IMR-90 (cell line): ENCODE results near the gene SMCHD1. TPM values are rescaled to one million over a fixed set of nuclear protein-coding genes. Genes with fewer than 3 reads are reported as not detected.
"Not testable (repeated sequence)": the region's sequence is repeated elsewhere in the genome, so short reads cannot be mapped to it uniquely, and the experiment has no call there.

Experiments
- ATAC-seq: fragments of 200-7000 bp; cut with Tn5 transposase; 2 replicates; pipeline ENCODE4 v1.9.1; 2020; ENCODE audit warnings: low read depth, mild to moderate bottlenecking, moderate library complexity
- BruUV-seq: library from RNA; stranded (reverse); fragments of 400-500 nt; replicated peaks from 2 replicates; lab custom pipeline; 2021; lab: Mats Ljungman, UMichigan
- CTCF ChIA-PET: fragments of 300-600 bp; formaldehyde crosslinking; extraction: SDS; loops from one replicate; lab custom pipeline; 2021; ENCODE audit warnings: antibody characterized with exemption; lab: Yijun Ruan, JAX
- POLR2A ChIA-PET: fragments of 300-600 bp; sonication (Branson Sonifier 250); formaldehyde crosslinking; loops from one replicate; lab custom pipeline; 2022; ENCODE audit warnings: antibody characterized with exemption; ENCODE audit not compliant: unreplicated experiment; lab: Charles Lee
- DNase-seq: peaks from one replicate; pipeline ENCODE4 v3.0.0; 2013
- H2AFZ ChIP-seq: replicated peaks from 2 replicates; pipeline ENCODE3; 2013; ENCODE audit warnings: low read length, mild to moderate bottlenecking; ENCODE audit not compliant: poor library complexity
- H2AK5ac ChIP-seq: 2 replicates; pipeline ENCODE4 v1.6.1; 2013; ENCODE audit warnings: low read depth, low read length, inconsistent platforms
- H2AK9ac ChIP-seq: replicated peaks from 2 replicates; pipeline ENCODE3; 2013; ENCODE audit warnings: mild to moderate bottlenecking, low read depth, low read length, moderate library complexity; ENCODE audit not compliant: poor library complexity
- H2BK120ac ChIP-seq: 2 replicates; pipeline ENCODE4 v1.6.1; 2013; ENCODE audit warnings: low read depth, low read length, inconsistent platforms
- H2BK15ac ChIP-seq: 3 replicates; pipeline ENCODE4 v1.6.1; 2013; ENCODE audit warnings: low read depth, low read length, inconsistent platforms
- H2BK20ac ChIP-seq: 2 replicates; pipeline ENCODE4 v1.6.1; 2013; ENCODE audit warnings: low read depth, mild to moderate bottlenecking, inconsistent platforms, low read length, moderate library complexity
- H2BK5ac ChIP-seq: 2 replicates; pipeline ENCODE4 v1.6.1; 2013; ENCODE audit warnings: mild to moderate bottlenecking, low read depth, low read length, inconsistent platforms; ENCODE audit not compliant: poor library complexity, severe bottlenecking
- H3K14ac ChIP-seq: replicated peaks from 2 replicates; pipeline ENCODE4 v1.6.1; 2013; ENCODE audit warnings: low read depth, low read length, inconsistent platforms
- H3K18ac ChIP-seq: 2 replicates; pipeline ENCODE4 v1.6.1; 2013; ENCODE audit warnings: low read depth, low read length, control low read depth
- H3K23ac ChIP-seq: 2 replicates; pipeline ENCODE4 v1.6.1; 2013; ENCODE audit warnings: low read depth, low read length, inconsistent platforms
- H3K27ac ChIP-seq: 2 replicates; pipeline ENCODE4 v1.5.1; 2013; ENCODE audit warnings: mild to moderate bottlenecking, control low read depth, low read length; ENCODE audit not compliant: insufficient read depth
- H3K27me3 ChIP-seq: 2 replicates; pipeline ENCODE4 v1.6.1; 2013; ENCODE audit warnings: low read length; ENCODE audit not compliant: control insufficient read depth, insufficient read depth
- H3K36me3 ChIP-seq: 2 replicates; pipeline ENCODE4 v1.6.1; 2013; ENCODE audit warnings: low read length, mixed read lengths; ENCODE audit not compliant: control insufficient read depth, insufficient read depth
- H3K4ac ChIP-seq: 2 replicates; pipeline ENCODE4 v1.6.1; 2013; ENCODE audit warnings: low read depth, low read length, inconsistent platforms
- H3K4me1 ChIP-seq: 2 replicates; pipeline ENCODE4 v1.6.1; 2013; ENCODE audit warnings: low read length, mixed read lengths; ENCODE audit not compliant: control insufficient read depth, insufficient read depth
- H3K4me2 ChIP-seq: 2 replicates; pipeline ENCODE4 v1.6.1; 2013; ENCODE audit warnings: low read depth, mild to moderate bottlenecking, control low read depth, low read length, moderate library complexity
- H3K4me3 ChIP-seq: 2 replicates; pipeline ENCODE4 v1.5.1; 2013; ENCODE audit warnings: low read depth, mild to moderate bottlenecking, control low read depth, low read length, moderate library complexity; ENCODE audit not compliant: insufficient read depth
- H3K56ac ChIP-seq: 2 replicates; pipeline ENCODE4 v1.6.1; 2013; ENCODE audit warnings: low read length, inconsistent platforms; ENCODE audit not compliant: insufficient read depth; ENCODE audit errors: extremely low read depth
- H3K79me1 ChIP-seq, 2 experiments: 2 replicates each; pipeline ENCODE4 v1.6.1; 2013; ENCODE audit warnings: low read length in 2 of 2, inconsistent platforms in 1 of 2, low read depth in 1 of 2
- H3K9ac ChIP-seq: 2 replicates; pipeline ENCODE4 v1.6.1; 2013; ENCODE audit warnings: low read depth, low read length, control low read depth
- H3K9me1 ChIP-seq: 2 replicates; pipeline ENCODE4 v1.6.1; 2013; ENCODE audit warnings: low read length, inconsistent platforms; ENCODE audit not compliant: insufficient read depth
- H3K9me3 ChIP-seq: 2 replicates; pipeline ENCODE4 v1.6.1; 2013; ENCODE audit warnings: low read length; ENCODE audit not compliant: control insufficient read depth, insufficient read depth
- H4K20me1 ChIP-seq: 2 replicates; pipeline ENCODE4 v1.6.1; 2013; ENCODE audit warnings: low read length, inconsistent platforms; ENCODE audit not compliant: insufficient read depth
- H4K5ac ChIP-seq: 2 replicates; pipeline ENCODE4 v1.6.1; 2013; ENCODE audit warnings: mild to moderate bottlenecking, low read depth, low read length, control low read depth
- H4K8ac ChIP-seq, 2 experiments: 2 replicates each; pipeline ENCODE4 v1.6.1; 2013; ENCODE audit warnings: low read depth in 2 of 2, low read length in 2 of 2, control low read depth in 1 of 2, inconsistent platforms in 1 of 2
- H4K91ac ChIP-seq: 2 replicates; pipeline ENCODE4 v1.6.1; 2013; ENCODE audit warnings: low read depth, low read length, inconsistent platforms; ENCODE audit not compliant: insufficient read depth
- WGBS, 2 experiments: methylation state at CpG; one replicate each; pipeline versions ENCODE4 v1.1.5 to v1.1.7; 2013; ENCODE audit warnings: missing lambda C conversion rate in 2 of 2; ENCODE audit not compliant: insufficient read length in 1 of 2; ENCODE audit errors: extremely low coverage in 2 of 2; 5-methylcytosine and 5-hydroxymethylcytosine counted together
- dilution Hi-C: fragments of 300-500 bp; cut with HindIII; formaldehyde crosslinking; loops from one replicate; pipeline ENCODE4 v1.14.3; 2018; ENCODE audit warnings: low sequenced_read_pairs; ENCODE audit not compliant: unreplicated experiment
- in situ Hi-C: fragments of 300-500 bp; cut with MboI; formaldehyde crosslinking; loops from 3 replicates; pipeline ENCODE4 v1.14.3; 2019; ENCODE audit warnings: low sequenced_read_pairs, inconsistent platforms, mixed read lengths
- intact Hi-C: fragments of 100-400 bp; cut with micrococcal nuclease; formaldehyde crosslinking; loops from 2 replicates; pipeline ENCODE4 v1.10.0; 2022
- polyA plus RNA-seq, 3 experiments: library from polyadenylated mRNA; depleted of rRNA; stranded (reverse); fragments of >200 nt; gene quantifications; 2 replicates each; pipeline ENCODE4 v1.2.3, GENCODE V29; 2012; ENCODE audit warnings: low replicate concordance in 1 of 3
- total RNA-seq: library from RNA; depleted of rRNA; stranded (reverse); fragments of >200 nt; gene quantifications from 2 replicates; pipeline ENCODE4 v1.2.3, GENCODE V29; 2012

SMCHD1 gene
- total and polyA plus RNA-seq, 2 of the 4 experiments (the other 2 are of a cell fraction), result 14.8 to 47.3 TPM

DNA sequence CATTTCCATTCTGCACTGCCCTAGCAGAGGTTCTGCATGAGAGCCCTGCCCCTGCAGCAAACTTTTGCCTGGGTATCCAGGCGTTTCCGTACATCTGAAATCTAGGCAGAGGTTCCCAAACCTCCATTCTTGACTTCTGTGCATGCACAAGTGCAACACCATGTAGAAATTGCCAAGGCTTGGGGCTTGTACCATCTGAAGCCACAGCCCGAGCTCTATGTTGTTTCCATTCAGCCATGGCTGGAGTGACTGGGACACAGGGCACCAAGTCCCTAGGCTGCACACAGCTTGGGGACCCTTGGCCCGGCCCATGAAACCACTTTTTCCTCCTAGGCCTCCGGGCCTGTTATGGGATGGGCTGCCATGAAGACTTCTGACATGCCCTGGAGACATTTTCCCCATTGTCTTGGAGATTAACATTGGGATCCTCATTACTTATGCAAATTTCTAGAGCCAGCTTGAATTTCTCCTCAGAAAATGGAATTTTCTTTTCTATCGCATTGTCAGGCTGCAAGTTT is 154.2 kb downstream of the SMCHD1 start:
- H4K91ac ChIP-seq, H3K4ac ChIP-seq, H3K4me1 ChIP-seq, H3K14ac ChIP-seq, H3K9me1 ChIP-seq, H3K9ac ChIP-seq, H2AK5ac ChIP-seq, in situ Hi-C loops, H2AFZ ChIP-seq, H3K56ac ChIP-seq, DNase-seq, BruUV-seq, H2BK120ac ChIP-seq, H3K4me3 ChIP-seq, H4K8ac ChIP-seq, H3K18ac ChIP-seq, H3K36me3 ChIP-seq, H4K5ac ChIP-seq, H3K79me1 ChIP-seq, ATAC-seq, H3K9me3 ChIP-seq, H2BK15ac ChIP-seq, POLR2A ChIA-PET, H3K23ac ChIP-seq, dilution Hi-C loops, H2AK9ac ChIP-seq, H3K4me2 ChIP-seq, H4K20me1 ChIP-seq, H2BK20ac ChIP-seq, H3K27me3 ChIP-seq, H3K27ac ChIP-seq, H2BK5ac ChIP-seq: not testable (repeated sequence)
- intact Hi-C loops, result loop anchor here (5.0 to 10.0 kb wide), 2 partner anchors 93 to 435 kb away; partner anchors contain the start of gene MYL12A
- CTCF ChIA-PET, result interaction anchor here (0.7 kb wide), 1 partner anchor 469 kb away, joined by 5 read pairs; no protein-coding TSS in a partner anchor
- 90% methylated on average over 2 of the region's 6 CpGs; no CpG with 5 or more reads in 1 of the 2 experiments for WGBS, 2 experiments
